ENCODE measurements around the gene F2RL2.

The F2RL2 gene

GRCh38 chr5:76586531-76586930 is 36.7 kb downstream of the F2RL2 start:
- no peak overlapping the region for H3K27ac ChIP-seq
- POLR2A ChIA-PET (ENCODE audit: low non-redundant PET) = no interaction called here
- DNase-seq (ENCODE audit: low spot score) = no peak
- no peak for TF ChIP-seq CTCF (conservative IDR thresholded peaks at IDR 0.05; ENCODE audit: low read depth)
- CTCF ChIA-PET = no interaction called here

- no peak for TF ChIP-seq CTCF (conservative IDR thresholded peaks at IDR 0.05; ENCODE audit: low read depth)
- ChIA-PET CTCF (no interaction called here), POLR2A (ENCODE audit: low non-redundant PET) (no interaction called here)
- no peak overlapping the region for H3K27ac ChIP-seq
- DNase-seq (ENCODE audit: low spot score) = no peak
Observed at GRCh38 chr5:76585783-76586217, 37.4 kb downstream of the F2RL2 start.

GRCh38 chr5:76583163-76584047 is 39.8 kb downstream of the F2RL2 start:
- ChIA-PET POLR2A (ENCODE audit: low non-redundant PET) (no interaction called here), CTCF (interaction anchor here (0.5 to 1.7 kb wide), 22 partner anchors 10 to 1891 kb away, joined by 3 to 9 read pairs (median 4); no protein-coding TSS in a partner anchor)
- DNase-seq (ENCODE audit: low spot score) = peak; percentile 23
- TF ChIP-seq CTCF (conservative IDR thresholded peaks at IDR 0.05; ENCODE audit: low read depth) = peak; percentile 75
- H3K27ac ChIP-seq = no peak overlapping the region

- no peak overlapping the region for H3K27ac ChIP-seq
- ChIA-PET CTCF (interaction anchor here (0.5 to 1.7 kb wide), 18 partner anchors 10 to 847 kb away, joined by 3 to 9 read pairs (median 4); no protein-coding TSS in a partner anchor), POLR2A (ENCODE audit: low non-redundant PET) (no interaction called here)
- DNase-seq (ENCODE audit: low spot score) = no peak
- no peak for TF ChIP-seq CTCF (conservative IDR thresholded peaks at IDR 0.05; ENCODE audit: low read depth)
Observed at GRCh38 chr5:76582230-76583162, 40.7 kb downstream of the F2RL2 start.

- TF ChIP-seq CTCF (conservative IDR thresholded peaks at IDR 0.05; ENCODE audit: low read depth) = no peak
- POLR2A ChIA-PET (ENCODE audit: low non-redundant PET) = no interaction called here
- no peak overlapping the region for H3K27ac ChIP-seq
- CTCF ChIA-PET = interaction anchor here (0.7 to 0.8 kb wide), 2 partner anchors 177 to 298 kb away, joined by 3 read pairs; no protein-coding TSS in a partner anchor
- no peak for DNase-seq (ENCODE audit: low spot score)
Observed at GRCh38 chr5:76580981-76581380, 42.2 kb downstream of the F2RL2 start.

Measured in RWPE1 (cell line).